ENCODE data around the gene KCND1. TPM values are rescaled to one million over a fixed set of nuclear protein-coding genes. Genes with fewer than 3 reads are reported as not detected.

KCND1 gene
- total and polyA plus RNA-seq, 2 of the 4 experiments (the other 2 are of a cell fraction): 0.36 to 1.8 TPM

DNA sequence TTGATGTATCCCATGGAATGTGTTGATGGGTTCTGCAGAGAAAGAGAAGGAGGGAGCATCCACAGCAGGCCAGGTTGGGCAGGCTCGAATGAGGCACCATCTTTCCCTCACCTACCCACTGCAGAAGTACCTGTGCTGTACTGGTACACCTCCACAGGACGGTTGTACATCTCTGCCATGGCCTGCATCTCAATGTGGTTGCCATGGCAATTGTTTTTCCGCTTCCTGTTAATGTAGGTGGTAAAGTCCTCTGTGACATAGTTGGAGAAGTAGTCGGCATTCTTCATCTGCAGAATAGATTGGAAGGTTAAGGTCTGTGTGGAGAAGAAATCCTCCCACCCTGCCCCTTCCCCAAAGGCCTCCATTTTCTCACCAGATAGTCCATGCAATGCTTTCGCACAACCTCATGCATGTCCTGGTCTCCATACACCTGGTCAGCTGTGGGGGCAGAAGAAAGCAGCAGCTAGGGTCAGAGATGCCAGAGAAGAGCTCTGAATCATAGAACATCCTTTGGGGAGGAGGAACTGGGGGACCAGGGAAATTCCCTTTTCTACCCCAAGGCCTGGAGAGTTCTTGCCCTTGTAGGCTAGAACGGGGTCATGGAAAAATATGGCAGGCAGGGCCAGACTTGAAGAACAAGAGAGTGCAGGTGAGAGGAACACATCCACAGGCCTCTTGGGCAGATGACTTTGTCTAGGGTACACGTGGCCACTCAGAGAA, 36.9 kb downstream of the KCND1 start:
- TF ChIP-seq CHD1 (IDR thresholded peaks at IDR 0.05; ENCODE audit: low read depth, low read length): no peak
- TF ChIP-seq, protein P1, sequence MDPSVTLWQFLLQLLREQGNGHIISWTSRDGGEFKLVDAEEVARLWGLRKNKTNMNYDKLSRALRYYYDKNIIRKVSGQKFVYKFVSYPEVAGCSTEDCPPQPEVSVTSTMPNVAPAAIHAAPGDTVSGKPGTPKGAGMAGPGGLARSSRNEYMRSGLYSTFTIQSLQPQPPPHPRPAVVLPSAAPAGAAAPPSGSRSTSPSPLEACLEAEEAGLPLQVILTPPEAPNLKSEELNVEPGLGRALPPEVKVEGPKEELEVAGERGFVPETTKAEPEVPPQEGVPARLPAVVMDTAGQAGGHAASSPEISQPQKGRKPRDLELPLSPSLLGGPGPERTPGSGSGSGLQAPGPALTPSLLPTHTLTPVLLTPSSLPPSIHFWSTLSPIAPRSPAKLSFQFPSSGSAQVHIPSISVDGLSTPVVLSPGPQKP (IDR thresholded peaks at IDR 0.05; ENCODE audit: borderline replicate concordance, low read depth, low read length): no peak
- TF ChIP-seq MAFK (IDR thresholded peaks at IDR 0.05; ENCODE audit: low read depth, low read length): no peak
- no peak for TF ChIP-seq RCOR1 (IDR thresholded peaks at IDR 0.05; ENCODE audit: insufficient replicate concordance, low read length)
- TF ChIP-seq MXI1 (IDR thresholded peaks at IDR 0.05; ENCODE audit: borderline replicate concordance, low read depth, low read length): no peak
- no peak for TF ChIP-seq MAZ (IDR thresholded peaks at IDR 0.05; ENCODE audit: borderline replicate concordance, low read depth, low read length)
- no peak for TF ChIP-seq POLR2A (IDR thresholded peaks at IDR 0.05; ENCODE audit: low read depth, low read length)
- no peak for TF ChIP-seq NFE2L2 (IDR thresholded peaks at IDR 0.05; ENCODE audit: low read depth, low read length)
- TF ChIP-seq, protein P2, sequence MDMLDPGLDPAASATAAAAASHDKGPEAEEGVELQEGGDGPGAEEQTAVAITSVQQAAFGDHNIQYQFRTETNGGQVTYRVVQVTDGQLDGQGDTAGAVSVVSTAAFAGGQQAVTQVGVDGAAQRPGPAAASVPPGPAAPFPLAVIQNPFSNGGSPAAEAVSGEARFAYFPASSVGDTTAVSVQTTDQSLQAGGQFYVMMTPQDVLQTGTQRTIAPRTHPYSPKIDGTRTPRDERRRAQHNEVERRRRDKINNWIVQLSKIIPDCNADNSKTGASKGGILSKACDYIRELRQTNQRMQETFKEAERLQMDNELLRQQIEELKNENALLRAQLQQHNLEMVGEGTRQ (IDR thresholded peaks at IDR 0.05; ENCODE audit: low read depth, low read length): no peak
- no peak for TF ChIP-seq RAD21 (IDR thresholded peaks at IDR 0.05; ENCODE audit: low read length)
- TF ChIP-seq BHLHE40 (IDR thresholded peaks at IDR 0.05; ENCODE audit: low read depth, low read length): no peak
- BruUV-seq (replicated peaks): no TSS peak
- in situ Hi-C loops (cut with MboI; ENCODE audit: low sequenced_read_pairs): no loop called here

More for the DNA sequence above, 36.9 kb downstream of the KCND1 start:
- Histone ChIP-seq H3K9me1 (ENCODE audit: insufficient read depth, low read length) (no peaks in the 10 kb centered on the region; the same call in 1 of the 2 replicates), H3K4ac (ENCODE audit: low read depth, low read length) (no peak overlapping the region), H3K9me3 (ENCODE audit: control insufficient read depth, insufficient read depth, low read length) (no peaks in the 10 kb centered on the region), H3K4me1 (ENCODE audit: control insufficient read depth, insufficient read depth, low read length) (no peaks in the 10 kb centered on the region; the same call in 1 of the 2 replicates), H4K91ac (ENCODE audit: insufficient read depth, low read depth, low read length) (no peak overlapping the region), H3K18ac (ENCODE audit: low read depth, low read length) (no peak overlapping the region), H3K27ac (ENCODE audit: insufficient read depth, low read length) (no peak overlapping the region), H4K8ac (ENCODE audit: low read depth in 2 of 2, low read length in 2 of 2) (no peak overlapping the region), H2BK120ac (ENCODE audit: low read depth, low read length) (no peak overlapping the region), H3K4me3 (ENCODE audit: insufficient read depth, low read depth, low read length) (no peak overlapping the region), H2BK5ac (ENCODE audit: low read depth, low read length, poor library complexity, severe bottlenecking) (no peak overlapping the region), H3K56ac (ENCODE audit: extremely low read depth, insufficient read depth, low read length) (no peak overlapping the region), H3K4me2 (ENCODE audit: low read depth, low read length) (no peak overlapping the region), H3K79me1 (ENCODE audit: low read depth in 1 of 2, low read length in 2 of 2) (peaks cover 2 to 28% of the 10 kb centered on the region in 2 experiments), H3K27me3 (ENCODE audit: control insufficient read depth, insufficient read depth, low read length) (no peaks in the 10 kb centered on the region), H2AK9ac (replicated peaks; ENCODE audit: low read depth, low read length, poor library complexity) (no peak overlapping the region), H3K36me3 (ENCODE audit: control insufficient read depth, insufficient read depth, low read length) (peaks cover 20% of the 10 kb centered on the region), H3K23ac (ENCODE audit: low read depth, low read length) (no peak overlapping the region), H4K20me1 (ENCODE audit: insufficient read depth, low read length) (peaks cover 18% of the 10 kb centered on the region), H2BK15ac (ENCODE audit: low read depth, low read length) (no peak overlapping the region), H3K14ac (replicated peaks; ENCODE audit: low read depth, low read length) (no peak overlapping the region), H2AFZ (replicated peaks; ENCODE audit: low read length, poor library complexity) (no peak overlapping the region), H2BK20ac (ENCODE audit: low read depth, low read length) (no peak overlapping the region), H4K5ac (ENCODE audit: low read depth, low read length) (no peak overlapping the region), H2AK5ac (ENCODE audit: low read depth, low read length) (no peak overlapping the region), H3K9ac (ENCODE audit: low read depth, low read length) (no peak overlapping the region)
- WGBS, 2 experiments (ENCODE audit: extremely low coverage in 2 of 2, insufficient read length in 1 of 2): no CpG with 5 or more reads among the region's 7 CpGs
- DNase-seq: no peak
- no peak for ATAC-seq (ENCODE audit: low read depth)
- dilution Hi-C loops (cut with HindIII; ENCODE audit: low sequenced_read_pairs, unreplicated experiment) (no loop called here), intact Hi-C loops (cut with micrococcal nuclease) (no loop called here)
- ChIA-PET POLR2A (ENCODE audit: unreplicated experiment) (no interaction called here), CTCF (no interaction called here)

Data from IMR-90 (cell line).